ENCODE measurements around the gene CXXC5.

The CXXC5 gene

DNA sequence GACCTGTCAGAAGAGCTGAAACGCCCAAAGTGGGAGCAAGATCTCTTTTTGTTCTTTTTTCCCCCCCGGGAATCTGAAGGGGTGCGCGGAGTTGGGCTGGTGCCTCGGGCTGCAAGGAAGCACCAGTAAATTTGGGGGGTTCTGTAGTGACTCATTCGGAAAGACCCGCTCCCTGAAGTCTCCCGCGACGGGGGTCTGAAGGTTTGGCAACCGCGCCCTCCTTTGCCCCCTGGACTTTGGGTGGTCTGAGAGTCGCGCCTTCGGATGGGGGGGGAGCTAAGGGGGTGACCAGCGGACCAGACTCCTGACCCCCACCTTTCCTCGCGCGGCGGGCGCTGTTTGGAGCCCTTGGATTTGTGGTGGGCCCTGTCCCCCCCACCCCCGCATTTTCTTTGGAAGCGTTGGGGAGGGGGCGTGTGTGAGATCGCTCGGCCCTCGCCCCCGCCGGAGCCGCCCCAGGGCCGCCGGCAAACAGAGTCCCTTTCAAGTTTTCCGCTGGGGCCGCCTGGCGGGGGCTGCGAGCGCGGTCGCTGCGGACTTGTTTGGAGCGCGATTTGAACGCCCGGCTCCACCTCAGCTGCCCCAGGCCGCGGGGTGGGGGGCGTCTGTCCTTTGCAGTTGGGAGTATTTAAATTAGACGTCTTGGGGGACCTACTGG is 2.0 kb downstream of the CXXC5 start:
- 0% methylated on average over 33 of the region's 48 CpGs for WGBS (ENCODE audit: insufficient coverage)
- Histone ChIP-seq H3K9me3 (ENCODE audit: control extremely low read depth in 1 of 5, control insufficient read depth in 4 of 5, insufficient read depth in 2 of 5, low read depth in 1 of 5, low read length in 4 of 5) (no peaks in the 10 kb centered on the region), H3K4me3 (ENCODE audit: control insufficient read depth in 1 of 7, extremely low read depth in 1 of 7, insufficient read depth in 4 of 7, low read depth in 2 of 7, low read length in 6 of 7) (peak overlapping the region; percentile 83 to 95 (median 90)), H3K36me3 (ENCODE audit: control insufficient read depth in 4 of 4, insufficient read depth in 4 of 4, low read length in 3 of 4) (peaks cover 0 to 18% (median 0%) of the 10 kb centered on the region in 4 experiments), H3K27ac (ENCODE audit: insufficient read depth in 1 of 2, low read depth in 1 of 2, low read length in 2 of 2, poor library complexity in 1 of 2, severe bottlenecking in 2 of 2) (peak overlapping the region; percentile 58 to 85), H3K27me3 (replicated peaks in 2 of 5; ENCODE audit: control insufficient read depth in 4 of 5, insufficient read depth in 5 of 5, low read length in 4 of 5) (no peaks in the 10 kb centered on the region), H3K4me1 (ENCODE audit: control extremely low read depth in 1 of 4, control insufficient read depth in 4 of 4, insufficient read depth in 4 of 4, low read length in 3 of 4) (peaks cover 17 to 74% (median 68%) of the 10 kb centered on the region in 4 experiments)
- DNase-seq = peak in 2 of 3 donors; percentile 48 to 56
- ChIA-PET POLR2A (interaction anchor here (0.8 to 5.5 kb wide), 7 partner anchors 8 to 60 kb away, joined by 3 to 83 read pairs (median 6); no protein-coding TSS in a partner anchor), CTCF (interaction anchor here (1.1 to 13.2 kb wide), 12 partner anchors 14 to 118 kb away, joined by 3 to 251 read pairs (median 4); no protein-coding TSS in a partner anchor)

- DNase-seq = no peak
- Histone ChIP-seq H3K9me3 (ENCODE audit: control extremely low read depth in 1 of 5, control insufficient read depth in 4 of 5, insufficient read depth in 2 of 5, low read depth in 1 of 5, low read length in 4 of 5) (no peaks in the 10 kb centered on the region), H3K27me3 (replicated peaks in 2 of 5; ENCODE audit: control insufficient read depth in 4 of 5, insufficient read depth in 5 of 5, low read length in 4 of 5) (no peaks in the 10 kb centered on the region), H3K27ac (ENCODE audit: insufficient read depth in 1 of 2, low read depth in 1 of 2, low read length in 2 of 2, poor library complexity in 1 of 2, severe bottlenecking in 2 of 2) (peak overlapping the region; percentile 58 to 85), H3K4me3 (ENCODE audit: control insufficient read depth in 1 of 7, extremely low read depth in 1 of 7, insufficient read depth in 4 of 7, low read depth in 2 of 7, low read length in 6 of 7) (peak overlapping the region; percentile 83 to 95 (median 90)), H3K4me1 (ENCODE audit: control extremely low read depth in 1 of 4, control insufficient read depth in 4 of 4, insufficient read depth in 4 of 4, low read length in 3 of 4) (peaks cover 17 to 75% (median 71%) of the 10 kb centered on the region in 4 experiments), H3K36me3 (ENCODE audit: control insufficient read depth in 4 of 4, insufficient read depth in 4 of 4, low read length in 3 of 4) (peaks cover 0 to 18% (median 0%) of the 10 kb centered on the region in 4 experiments)
- 0% methylated on average over 6 of the region's 13 CpGs for WGBS (ENCODE audit: insufficient coverage)
- ChIA-PET POLR2A (interaction anchor here (0.8 to 5.5 kb wide), 5 partner anchors 7 to 39 kb away, joined by 3 to 83 read pairs (median 11); no protein-coding TSS in a partner anchor), CTCF (interaction anchor here (1.1 to 13.2 kb wide), 12 partner anchors 15 to 117 kb away, joined by 3 to 251 read pairs (median 4); no protein-coding TSS in a partner anchor)
Measured at GRCh38 chr5:139650689-139651042, 2.5 kb downstream of the CXXC5 start.

GRCh38 chr5:139651043-139651834 is 3.1 kb downstream of the CXXC5 start:
- WGBS (ENCODE audit: insufficient coverage) = no CpG with 5 or more reads among the region's 14 CpGs
- peaks cover 0 to 19% (median 0%) of the 10 kb centered on the region in 4 experiments for H3K36me3 ChIP-seq (ENCODE audit: control insufficient read depth in 4 of 4, insufficient read depth in 4 of 4, low read length in 3 of 4)
- no peaks in the 10 kb centered on the region for H3K9me3 ChIP-seq (ENCODE audit: control extremely low read depth in 1 of 5, control insufficient read depth in 4 of 5, insufficient read depth in 2 of 5, low read depth in 1 of 5, low read length in 4 of 5)
- H3K4me3 ChIP-seq (ENCODE audit: control insufficient read depth in 1 of 7, extremely low read depth in 1 of 7, insufficient read depth in 4 of 7, low read depth in 2 of 7, low read length in 6 of 7) = peak overlapping the region in 6 of 7 experiments; percentile 83 to 95 (median 90)
- no peak for DNase-seq
- H3K27me3 ChIP-seq (replicated peaks in 2 of 5; ENCODE audit: control insufficient read depth in 4 of 5, insufficient read depth in 5 of 5, low read length in 4 of 5) = no peaks in the 10 kb centered on the region
- H3K4me1 ChIP-seq (ENCODE audit: control extremely low read depth in 1 of 4, control insufficient read depth in 4 of 4, insufficient read depth in 4 of 4, low read length in 3 of 4) = peaks cover 16 to 76% (median 73%) of the 10 kb centered on the region in 4 experiments
- POLR2A ChIA-PET = interaction anchor here (0.5 to 5.5 kb wide), 11 partner anchors 9 to 94 kb away, joined by 3 to 83 read pairs (median 6); no protein-coding TSS in a partner anchor
- CTCF ChIA-PET = interaction anchor here (1.0 to 13.2 kb wide), 13 partner anchors 15 to 117 kb away, joined by 3 to 251 read pairs (median 5); no protein-coding TSS in a partner anchor
- peak overlapping the region; percentile 58 to 85 for H3K27ac ChIP-seq (ENCODE audit: insufficient read depth in 1 of 2, low read depth in 1 of 2, low read length in 2 of 2, poor library complexity in 1 of 2, severe bottlenecking in 2 of 2)

DNA sequence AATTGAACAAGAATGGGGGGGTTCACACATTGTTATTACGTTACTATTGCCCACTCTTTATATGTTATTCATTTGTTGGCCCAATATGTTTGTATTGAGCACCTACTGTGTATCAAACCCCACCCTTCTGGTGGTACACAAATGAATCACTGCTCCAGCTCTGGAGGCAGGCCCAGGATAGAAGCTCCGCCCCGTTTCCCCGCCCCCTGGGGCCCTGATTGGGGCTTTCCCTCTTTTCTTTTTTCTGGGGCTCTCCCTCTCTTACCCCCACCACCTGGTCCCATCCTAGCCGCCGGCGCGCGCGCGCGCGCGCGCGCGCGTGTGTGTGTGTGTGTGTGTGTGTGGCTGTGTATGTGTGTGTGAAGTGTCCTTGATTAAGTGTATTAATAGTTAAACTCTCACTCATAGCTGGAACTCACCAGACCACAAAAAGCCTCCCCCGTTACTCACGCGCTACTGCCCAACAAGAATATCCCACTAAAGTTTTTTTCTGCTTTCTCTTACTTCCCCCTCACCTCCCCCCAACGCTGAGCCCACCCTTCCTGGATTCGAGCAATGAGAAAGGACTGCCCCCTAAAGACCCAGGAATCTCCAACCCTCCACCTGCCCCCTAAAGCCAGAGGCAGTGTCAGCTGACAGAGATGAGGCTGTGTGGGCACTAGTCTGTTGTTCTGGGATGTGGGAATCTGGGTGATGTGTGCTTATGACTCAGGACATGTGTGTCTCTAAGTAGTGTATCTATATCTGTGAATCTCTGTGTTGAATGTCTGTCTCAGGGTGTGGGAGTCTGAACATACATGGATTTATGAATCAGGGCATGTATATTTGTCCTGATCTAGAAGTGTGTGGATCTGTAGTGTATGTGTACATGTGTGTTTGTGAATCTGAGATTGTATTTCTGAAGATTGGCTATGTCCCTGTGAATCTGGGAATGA is 4.0 kb downstream of the CXXC5 start:
- Histone ChIP-seq H3K4me3 (ENCODE audit: control insufficient read depth in 1 of 7, extremely low read depth in 1 of 7, insufficient read depth in 4 of 7, low read depth in 2 of 7, low read length in 6 of 7) (peak overlapping the region in 6 of 7 experiments; percentile 27 to 95 (median 49)), H3K27ac (ENCODE audit: insufficient read depth in 1 of 2, low read depth in 1 of 2, low read length in 2 of 2, poor library complexity in 1 of 2, severe bottlenecking in 2 of 2) (peak overlapping the region in 1 of 2 experiments; percentile 65), H3K36me3 (ENCODE audit: control insufficient read depth in 4 of 4, insufficient read depth in 4 of 4, low read length in 3 of 4) (peaks cover 0 to 22% (median 0%) of the 10 kb centered on the region in 4 experiments), H3K27me3 (replicated peaks in 2 of 5; ENCODE audit: control insufficient read depth in 4 of 5, insufficient read depth in 5 of 5, low read length in 4 of 5) (no peaks in the 10 kb centered on the region), H3K4me1 (ENCODE audit: control extremely low read depth in 1 of 4, control insufficient read depth in 4 of 4, insufficient read depth in 4 of 4, low read length in 3 of 4) (peaks cover 15 to 74% (median 71%) of the 10 kb centered on the region in 4 experiments), H3K9me3 (ENCODE audit: control extremely low read depth in 1 of 5, control insufficient read depth in 4 of 5, insufficient read depth in 2 of 5, low read depth in 1 of 5, low read length in 4 of 5) (no peaks in the 10 kb centered on the region)
- CTCF ChIA-PET = interaction anchor here (1.0 to 13.2 kb wide), 7 partner anchors 15 to 114 kb away, joined by 3 to 251 read pairs (median 5); no protein-coding TSS in a partner anchor
- peak in 2 of 3 donors; percentile 72 to 78 for DNase-seq
- WGBS (ENCODE audit: insufficient coverage) = 0% methylated on average over 7 of the region's 23 CpGs
- POLR2A ChIA-PET = interaction anchor here (0.5 to 4.1 kb wide), 8 partner anchors 8 to 94 kb away, joined by 3 to 34 read pairs (median 5); no protein-coding TSS in a partner anchor

GRCh38 chr5:139652788-139653241 is 4.7 kb downstream of the CXXC5 start:
- DNase-seq = peak in 2 of 3 donors; percentile 74 to 81

More at GRCh38 chr5:139652788-139653241, 4.7 kb downstream of the CXXC5 start:
- Histone ChIP-seq H3K27ac (ENCODE audit: insufficient read depth in 1 of 2, low read depth in 1 of 2, low read length in 2 of 2, poor library complexity in 1 of 2, severe bottlenecking in 2 of 2) (peak overlapping the region in 1 of 2 experiments; percentile 65), H3K4me1 (ENCODE audit: control extremely low read depth in 1 of 4, control insufficient read depth in 4 of 4, insufficient read depth in 4 of 4, low read length in 3 of 4) (peaks cover 15 to 73% (median 71%) of the 10 kb centered on the region in 4 experiments), H3K9me3 (ENCODE audit: control extremely low read depth in 1 of 5, control insufficient read depth in 4 of 5, insufficient read depth in 2 of 5, low read depth in 1 of 5, low read length in 4 of 5) (no peaks in the 10 kb centered on the region), H3K36me3 (ENCODE audit: control insufficient read depth in 4 of 4, insufficient read depth in 4 of 4, low read length in 3 of 4) (peaks cover 0 to 22% (median 0%) of the 10 kb centered on the region in 4 experiments), H3K4me3 (ENCODE audit: control insufficient read depth in 1 of 7, extremely low read depth in 1 of 7, insufficient read depth in 4 of 7, low read depth in 2 of 7, low read length in 6 of 7) (peak overlapping the region in 6 of 7 experiments; percentile 27 to 95 (median 49)), H3K27me3 (replicated peaks in 2 of 5; ENCODE audit: control insufficient read depth in 4 of 5, insufficient read depth in 5 of 5, low read length in 4 of 5) (no peaks in the 10 kb centered on the region)
- ChIA-PET POLR2A (interaction anchor here (1.4 to 4.1 kb wide), 2 partner anchors 8 to 18 kb away, joined by 6 to 34 read pairs; no protein-coding TSS in a partner anchor), CTCF (interaction anchor here (1.1 to 13.2 kb wide), 5 partner anchors 14 to 38 kb away, joined by 3 to 251 read pairs (median 14); no protein-coding TSS in a partner anchor)
- WGBS (ENCODE audit: insufficient coverage) = 36% methylated on average over 2 of the region's 5 CpGs
